Measurements from ENCODE around the gene ADAMTSL3. TPM values are rescaled to one million over a fixed set of nuclear protein-coding genes. Genes with fewer than 3 reads are reported as not detected.
"Not testable (repeated sequence)": the region's sequence is repeated elsewhere in the genome, so short reads cannot be mapped to it uniquely, and the experiment has no call there.

Gene ADAMTSL3
- total and polyA plus RNA-seq, 4 donors: 3.5 to 19.0 (median 8.0) TPM

GRCh38 chr15:83961311-83961710 lies 307.4 kb downstream of the ADAMTSL3 start:
- DNase-seq (ENCODE audit: low spot score): no peak
- WGBS: 94% methylated on average over 3 of the region's 3 CpGs
- no peaks in the 10 kb centered on the region for H3K9me3 ChIP-seq (ENCODE audit: control insufficient read depth in 4 of 4, low read length in 3 of 4)

GRCh38 chr15:83964967-83965366 lies 311.0 kb downstream of the ADAMTSL3 start:
- H3K36me3 ChIP-seq (ENCODE audit: control insufficient read depth in 4 of 4, insufficient read depth in 3 of 4, low read depth in 1 of 4, low read length in 3 of 4); DNase-seq (ENCODE audit: low spot score); H3K9ac ChIP-seq (ENCODE audit: low read depth in 1 of 2, low read length in 2 of 2); H3K27me3 ChIP-seq (ENCODE audit: control insufficient read depth in 4 of 4, insufficient read depth in 4 of 4, low read length in 3 of 4); H3K4me3 ChIP-seq (ENCODE audit: low read depth in 1 of 3, low read length in 3 of 3); H3K4me1 ChIP-seq (ENCODE audit: control insufficient read depth in 4 of 4, insufficient read depth in 4 of 4, low read length in 3 of 4); H3K27ac ChIP-seq (ENCODE audit: low read depth in 1 of 2, low read length in 2 of 2); H3K9me3 ChIP-seq (ENCODE audit: control insufficient read depth in 4 of 4, low read length in 3 of 4): not testable (repeated sequence)
- WGBS: 88% methylated on average over 1 of the region's 1 CpG

More at GRCh38 chr15:83961311-83961710, 307.4 kb downstream of the ADAMTSL3 start:
- Histone ChIP-seq H3K4me1 (ENCODE audit: control insufficient read depth in 4 of 4, insufficient read depth in 4 of 4, low read length in 3 of 4) (no peaks in the 10 kb centered on the region), H3K4me3 (ENCODE audit: low read depth in 1 of 3, low read length in 3 of 3) (no peak overlapping the region), H3K36me3 (ENCODE audit: control insufficient read depth in 4 of 4, insufficient read depth in 3 of 4, low read depth in 1 of 4, low read length in 3 of 4) (peaks cover 0 to 8% (median 3%) of the 10 kb centered on the region in 4 donors), H3K9ac (ENCODE audit: low read depth in 1 of 2, low read length in 2 of 2) (no peak overlapping the region), H3K27me3 (ENCODE audit: control insufficient read depth in 4 of 4, insufficient read depth in 4 of 4, low read length in 3 of 4) (no peaks in the 10 kb centered on the region), H3K27ac (ENCODE audit: low read depth in 1 of 2, low read length in 2 of 2) (no peak overlapping the region)
- TF ChIP-seq YY1 (IDR thresholded peaks at IDR 0.05) (no peak), HNF4G (IDR thresholded peaks at IDR 0.05) (no peak), FOXA2 (IDR thresholded peaks at IDR 0.05) (no peak), FOXA1 (IDR thresholded peaks at IDR 0.05) (no peak), RXRA (IDR thresholded peaks at IDR 0.05) (no peak), TAF1 (conservative IDR thresholded peaks at IDR 0.05) (no peak), HNF4A (conservative IDR thresholded peaks at IDR 0.05) (no peak)

GRCh38 chr15:83970295-83970890 lies 316.5 kb downstream of the ADAMTSL3 start:
- H3K9ac ChIP-seq (ENCODE audit: low read depth in 1 of 2, low read length in 2 of 2): no peak overlapping the region
- H3K9me3 ChIP-seq (ENCODE audit: control insufficient read depth in 4 of 4, low read length in 3 of 4): no peaks in the 10 kb centered on the region
- H3K36me3 ChIP-seq (ENCODE audit: control insufficient read depth in 4 of 4, insufficient read depth in 3 of 4, low read depth in 1 of 4, low read length in 3 of 4): no peaks in the 10 kb centered on the region
- no peaks in the 10 kb centered on the region for H3K27me3 ChIP-seq (ENCODE audit: control insufficient read depth in 4 of 4, insufficient read depth in 4 of 4, low read length in 3 of 4)
- TF ChIP-seq TAF1 (conservative IDR thresholded peaks at IDR 0.05): no peak
- no peak for TF ChIP-seq FOXA1 (IDR thresholded peaks at IDR 0.05)
- TF ChIP-seq RXRA (IDR thresholded peaks at IDR 0.05): no peak
- TF ChIP-seq ATF3 (IDR thresholded peaks at IDR 0.05): no peak
- TF ChIP-seq CTCF (IDR thresholded peaks at IDR 0.05; ENCODE audit: low read depth, low read length, missing input control): no peak
- no peak for TF ChIP-seq SP1 (IDR thresholded peaks at IDR 0.05)
- TF ChIP-seq ZBTB33 (IDR thresholded peaks at IDR 0.05): no peak
- 97% methylated on average over 12 of the region's 12 CpGs for WGBS
- no peak overlapping the region for H3K27ac ChIP-seq (ENCODE audit: low read depth in 1 of 2, low read length in 2 of 2)
- no peak overlapping the region for H3K4me3 ChIP-seq (ENCODE audit: low read depth in 1 of 3, low read length in 3 of 3)
- no peak for DNase-seq (ENCODE audit: low spot score)
- no peaks in the 10 kb centered on the region for H3K4me1 ChIP-seq (ENCODE audit: control insufficient read depth in 4 of 4, insufficient read depth in 4 of 4, low read length in 3 of 4)
